HG02763 (cell line): ENCODE measurements around the gene ZMYND19.
A peak's percentile ranks its signal among the peaks of the same experiment; 100 is the strongest.
"Not testable (repeated sequence)": the region's sequence is repeated elsewhere in the genome, so short reads cannot be mapped to it uniquely, and the experiment has no call there.

Experiments
- ATAC-seq: cut with Tn5 transposase; IDR thresholded peaks from one replicate; pipeline ENCODE4 v1.9.1; 2021; ENCODE audit warnings: mild to moderate bottlenecking, moderate library complexity; ENCODE audit not compliant: unreplicated experiment

Gene ZMYND19

DNA sequence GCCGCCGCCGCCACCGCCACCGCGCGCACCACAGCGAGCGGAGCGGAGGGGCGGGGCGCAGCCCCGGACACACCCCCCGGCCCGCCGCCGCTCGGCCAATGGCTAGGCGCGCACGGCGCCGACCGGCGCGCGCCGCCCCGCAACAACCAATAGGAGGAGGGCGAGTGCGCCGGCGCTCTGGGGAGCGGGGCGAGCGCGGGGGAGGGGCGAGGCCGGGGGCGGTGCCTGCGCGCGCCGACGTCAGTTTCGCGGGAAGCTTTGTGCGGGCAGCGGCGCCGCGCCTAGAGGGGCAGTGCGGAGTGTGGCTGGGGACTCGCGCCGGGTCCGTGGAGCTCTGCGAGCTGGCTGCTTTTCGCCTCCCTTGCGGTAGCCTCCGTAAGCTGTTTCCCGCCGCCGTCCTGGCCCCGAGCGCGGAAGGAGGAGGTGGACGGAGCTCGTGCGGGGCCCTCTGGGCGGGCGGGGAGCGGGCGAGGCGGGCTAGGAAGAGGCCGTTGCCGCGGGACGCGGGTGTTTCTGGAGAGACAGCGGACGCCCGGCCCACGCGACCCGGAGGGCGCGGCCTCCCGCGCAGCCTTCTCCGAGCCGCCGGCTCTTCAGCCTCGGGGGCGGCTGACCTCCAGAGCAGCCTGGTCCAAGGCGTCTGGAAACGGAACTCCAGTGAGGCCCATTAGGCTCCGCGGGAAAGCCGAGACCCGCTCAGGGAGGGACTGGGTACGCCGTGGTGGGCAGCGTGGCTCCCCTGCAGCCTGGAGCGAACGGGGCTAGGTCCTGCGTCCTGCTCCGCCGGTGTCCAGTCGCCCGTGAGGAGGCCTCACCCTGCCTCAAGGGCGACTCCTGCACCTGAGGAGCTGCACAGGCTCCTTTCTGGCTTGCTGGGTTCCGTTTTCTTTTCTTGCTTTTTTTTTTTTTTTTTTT lies at the start of gene ZMYND19:
TSS of gene ZMYND19 (minus strand) at position 44 of the 915 bp plus-strand sequence. CDS start 249 bp downstream, outside the sequence.
- ATAC-seq, result peak; percentile 89

DNA sequence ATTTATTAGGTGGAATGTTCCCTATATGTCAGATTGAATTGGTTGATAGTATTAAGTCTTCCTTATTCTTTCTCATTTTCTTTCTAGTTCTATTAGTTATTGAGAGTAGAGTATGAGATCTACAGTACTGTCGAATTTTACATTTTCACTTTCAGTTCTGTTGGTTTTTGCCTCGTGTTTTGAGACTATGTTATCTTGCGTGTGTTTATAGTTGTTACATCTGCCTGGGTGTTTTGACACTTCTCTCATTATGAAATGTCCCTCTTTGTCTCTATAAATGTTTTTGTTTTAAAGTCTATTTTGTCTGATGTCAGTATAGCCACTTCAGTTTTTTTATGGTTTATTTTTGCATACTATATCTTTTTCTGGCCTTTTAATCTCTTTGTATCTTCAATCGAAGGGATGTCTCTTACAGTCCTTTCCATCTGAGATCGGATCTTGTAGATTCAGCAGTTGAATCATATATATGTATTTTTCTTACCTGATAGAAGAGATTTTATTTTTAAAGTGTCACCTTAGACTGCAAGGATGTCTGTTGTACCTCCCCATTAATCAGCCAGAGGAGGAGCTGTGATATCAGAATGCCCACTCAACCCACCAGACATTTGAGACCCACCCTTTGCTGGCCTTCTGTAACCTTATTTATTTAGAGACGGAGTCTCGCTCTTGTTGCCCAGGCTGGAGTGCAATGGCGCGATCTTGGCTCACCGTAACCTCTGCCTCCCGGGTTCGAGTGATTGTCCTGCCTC lies 49.2 kb upstream of the ZMYND19 start:
- ATAC-seq, result no peak

DNA sequence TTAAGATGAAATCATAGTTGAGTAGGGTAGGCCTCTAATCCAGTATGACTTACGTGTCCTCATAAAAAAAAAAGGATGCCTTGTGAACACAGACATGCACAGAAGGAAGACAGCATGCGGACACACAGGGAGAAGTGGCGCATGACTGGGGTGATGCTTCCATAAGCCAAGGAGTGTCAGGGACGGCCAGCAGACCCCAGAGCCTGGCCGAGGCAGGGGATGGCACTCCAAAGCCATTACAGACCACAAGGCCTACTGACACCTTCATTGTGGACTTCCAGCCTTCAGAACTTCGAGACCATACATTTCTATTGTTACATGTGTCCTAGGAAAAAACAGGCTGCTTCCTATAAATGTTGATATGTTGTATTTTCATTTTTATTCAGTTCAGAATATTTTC lies 48.4 kb upstream of the ZMYND19 start:
- no peak for ATAC-seq

DNA sequence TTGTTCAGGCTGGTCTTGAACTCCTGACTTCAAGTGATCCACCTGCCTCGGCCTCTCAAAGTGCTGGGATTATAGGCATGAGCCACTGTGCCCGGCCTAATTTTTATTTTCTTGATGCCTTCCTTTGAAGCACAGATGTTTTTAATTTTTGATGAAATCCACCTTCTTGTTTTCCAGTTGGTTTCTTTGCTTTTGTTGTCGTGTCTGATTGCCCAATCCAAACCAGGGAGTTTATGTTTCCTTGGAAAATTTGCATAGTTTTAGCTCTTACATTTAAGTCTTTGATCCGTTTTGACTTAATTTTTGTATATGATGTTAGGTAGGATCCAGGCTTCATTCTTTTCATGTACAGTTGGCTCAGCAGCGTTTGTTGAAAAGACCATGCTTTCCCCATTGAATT lies 43.7 kb upstream of the ZMYND19 start:
- no peak for ATAC-seq

DNA sequence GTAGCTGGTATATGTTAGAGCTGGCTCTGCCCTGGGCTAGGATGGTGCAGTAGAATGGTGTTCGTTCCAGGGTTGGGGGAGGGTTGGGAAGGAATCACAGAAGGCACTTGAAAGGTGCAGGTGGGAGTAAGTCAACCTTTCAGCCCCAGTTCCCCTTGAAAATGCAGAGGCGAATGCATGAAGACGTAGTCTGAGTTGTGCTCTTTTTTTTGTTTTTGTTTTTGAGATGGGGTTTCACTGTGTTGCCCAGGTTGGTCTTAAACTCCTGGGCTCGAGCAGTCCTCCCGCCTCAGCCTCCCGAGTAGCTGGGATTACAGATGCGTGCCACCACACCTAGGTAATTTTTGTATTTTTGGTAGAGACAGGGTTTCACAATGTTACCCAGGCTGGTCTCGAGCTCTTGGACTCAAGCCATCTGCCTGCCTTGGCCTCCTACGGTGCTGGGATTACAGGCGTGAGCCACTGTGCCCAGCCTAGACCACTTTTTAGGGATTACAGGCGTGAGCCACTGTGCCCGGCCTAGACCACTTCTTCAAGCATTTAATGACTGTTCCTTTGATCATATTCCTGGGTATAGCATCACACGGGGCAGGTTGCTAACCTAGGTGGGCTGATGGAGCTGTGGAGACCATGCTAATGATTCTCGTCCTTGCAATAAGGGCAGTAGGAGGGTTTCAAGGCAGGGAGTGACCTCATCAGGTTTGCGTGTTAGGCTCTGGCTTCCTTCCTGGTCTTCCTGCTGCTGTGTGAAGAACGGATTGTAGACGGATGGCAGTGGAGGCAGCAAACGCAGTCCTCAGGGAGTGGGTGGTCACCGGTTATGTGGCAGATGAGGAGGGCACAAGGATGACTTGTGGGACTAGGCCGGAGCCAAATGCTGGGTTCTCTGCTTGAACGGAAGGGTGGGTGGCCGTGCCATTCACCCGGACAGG lies 42.2 kb upstream of the ZMYND19 start:
- ATAC-seq, result no peak

DNA sequence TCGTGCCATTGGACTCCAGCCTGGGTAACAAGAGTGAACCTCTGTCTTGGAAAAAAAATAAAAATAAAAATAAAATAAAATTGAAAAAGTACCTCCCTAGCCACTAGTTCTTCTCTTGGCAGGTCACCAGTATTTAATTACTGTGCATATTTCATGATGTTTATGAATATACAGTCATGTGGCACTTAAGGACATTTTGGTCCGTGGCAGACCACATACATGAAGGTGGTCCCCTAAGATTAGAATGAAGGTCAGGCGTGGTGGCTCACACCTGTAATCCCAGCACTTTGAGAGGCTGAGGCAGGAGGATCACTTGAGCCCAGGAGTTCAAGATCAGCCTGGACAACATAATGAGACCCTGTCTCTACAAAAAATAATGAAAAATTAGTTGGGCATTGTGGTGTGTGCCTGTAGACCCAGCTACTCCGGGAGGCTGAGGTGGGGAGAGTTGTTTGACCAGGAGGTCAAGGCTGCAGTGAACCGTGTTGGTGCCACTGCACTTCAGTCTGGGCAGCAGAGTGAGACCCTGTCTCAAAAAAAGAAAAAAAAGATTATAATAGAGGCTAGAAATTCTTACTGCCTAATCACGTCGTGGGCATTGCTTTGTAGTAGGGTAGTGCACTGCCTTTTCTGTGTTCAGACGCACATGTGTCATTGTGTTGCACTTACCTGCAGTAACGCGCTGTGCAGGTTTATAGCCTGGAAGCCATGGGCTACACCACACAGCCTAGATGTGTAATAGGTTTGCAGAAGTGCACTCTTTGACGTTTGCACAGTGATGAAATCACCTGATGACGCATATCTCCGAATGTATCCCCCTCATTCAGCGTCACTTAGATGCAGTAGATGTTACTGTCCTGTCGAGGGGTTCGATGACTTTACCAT lies 41.3 kb upstream of the ZMYND19 start:
- no peak for ATAC-seq

DNA sequence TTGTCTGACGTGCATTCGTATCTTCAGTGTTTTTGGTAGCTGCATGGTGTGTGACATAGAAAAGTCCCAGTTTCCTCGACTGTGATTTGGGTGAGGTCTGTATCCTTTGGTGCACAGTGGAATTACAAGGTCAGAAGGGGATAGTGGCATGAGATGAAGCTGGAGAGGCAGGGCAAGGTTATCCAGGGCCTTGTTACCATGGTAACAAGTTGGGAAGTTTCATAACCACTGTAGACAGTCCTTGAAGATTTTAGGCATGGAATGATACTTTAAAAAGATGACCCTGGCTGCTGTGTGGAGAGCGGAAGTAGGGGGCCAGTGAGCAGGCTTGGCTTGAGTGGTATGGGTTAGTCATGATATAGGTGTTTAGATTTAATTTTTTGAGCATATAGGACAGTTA lies 40.4 kb upstream of the ZMYND19 start:
- no peak for ATAC-seq

DNA sequence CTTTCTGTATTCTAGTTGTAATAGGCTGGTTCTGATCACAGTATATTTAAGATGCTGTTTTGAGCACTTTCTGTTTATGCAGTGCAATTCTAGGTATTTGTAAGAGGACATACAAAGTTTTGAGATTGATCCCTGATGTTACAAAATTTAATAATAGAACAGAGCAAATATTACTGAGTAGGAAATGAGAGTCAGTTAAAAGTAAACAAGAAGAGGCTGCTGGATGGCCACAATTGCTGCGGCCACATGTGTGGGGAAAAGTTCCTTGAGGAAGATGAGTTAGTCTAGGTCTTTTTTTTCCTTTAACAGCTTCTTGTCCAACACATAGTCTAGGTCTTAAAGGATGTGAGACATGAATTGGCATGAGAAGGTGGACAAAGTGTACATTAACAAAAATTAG lies 39.8 kb upstream of the ZMYND19 start:
- ATAC-seq, result no peak

DNA sequence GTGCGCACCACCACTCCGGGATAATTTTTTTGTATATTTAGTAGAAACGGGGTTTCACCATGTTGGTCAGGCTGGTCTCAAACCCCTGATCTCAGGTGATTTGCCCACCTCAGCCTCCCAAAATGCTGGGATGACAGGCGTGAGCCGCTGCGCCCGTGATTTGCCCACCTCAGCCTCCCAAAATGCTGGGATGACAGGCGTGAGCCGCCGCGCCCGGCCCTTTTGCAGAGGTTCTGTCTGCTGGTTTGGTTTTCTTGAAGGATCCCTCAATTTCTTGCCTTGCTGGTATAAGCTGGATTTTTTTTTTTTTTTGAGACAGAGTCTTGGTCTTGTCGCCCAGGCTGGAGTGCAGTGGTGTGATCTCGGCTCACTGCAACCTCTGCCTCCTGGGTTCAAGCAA lies 37.1 kb upstream of the ZMYND19 start:
- not testable (repeated sequence) for ATAC-seq

DNA sequence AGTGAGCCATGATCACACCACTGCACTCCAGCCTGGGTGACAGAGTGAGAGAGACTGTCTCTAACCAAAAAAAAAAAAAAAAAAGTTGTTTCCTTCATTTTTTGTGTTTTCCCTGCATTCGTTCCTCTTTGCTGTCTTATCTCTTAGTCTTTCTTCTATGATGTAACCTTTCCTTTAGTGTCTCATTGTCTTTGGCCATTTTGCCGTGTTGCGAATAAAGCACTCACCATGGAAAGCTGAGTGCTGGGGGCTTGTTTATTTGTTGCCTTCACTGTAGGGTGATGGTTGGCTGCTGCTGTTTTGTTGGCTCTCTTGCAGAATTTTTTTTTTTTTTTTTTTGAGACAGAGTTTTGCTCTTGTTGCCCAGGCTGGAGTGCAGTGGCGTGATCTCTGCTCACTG lies 36.2 kb upstream of the ZMYND19 start:
- ATAC-seq, result no peak

DNA sequence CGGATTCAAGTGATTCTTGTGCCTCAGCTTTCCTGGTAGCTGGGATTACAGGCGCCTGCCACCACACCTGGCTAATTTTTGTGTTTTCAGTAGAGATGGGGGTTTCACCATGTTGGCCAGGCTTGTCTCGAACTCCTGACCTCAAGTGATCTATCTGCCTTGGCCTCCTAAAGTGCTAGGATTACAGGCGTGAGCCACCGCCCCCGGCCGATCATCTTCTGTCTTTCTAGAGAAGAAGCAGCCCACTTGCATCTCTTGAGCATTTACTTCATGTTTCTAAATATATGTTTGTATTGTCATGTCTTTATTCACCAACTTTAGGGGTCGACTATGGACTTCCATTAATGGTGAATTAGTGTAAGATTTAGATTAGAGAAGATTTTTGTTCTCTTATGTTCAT lies 31.9 kb upstream of the ZMYND19 start:
- not testable (repeated sequence) for ATAC-seq

DNA sequence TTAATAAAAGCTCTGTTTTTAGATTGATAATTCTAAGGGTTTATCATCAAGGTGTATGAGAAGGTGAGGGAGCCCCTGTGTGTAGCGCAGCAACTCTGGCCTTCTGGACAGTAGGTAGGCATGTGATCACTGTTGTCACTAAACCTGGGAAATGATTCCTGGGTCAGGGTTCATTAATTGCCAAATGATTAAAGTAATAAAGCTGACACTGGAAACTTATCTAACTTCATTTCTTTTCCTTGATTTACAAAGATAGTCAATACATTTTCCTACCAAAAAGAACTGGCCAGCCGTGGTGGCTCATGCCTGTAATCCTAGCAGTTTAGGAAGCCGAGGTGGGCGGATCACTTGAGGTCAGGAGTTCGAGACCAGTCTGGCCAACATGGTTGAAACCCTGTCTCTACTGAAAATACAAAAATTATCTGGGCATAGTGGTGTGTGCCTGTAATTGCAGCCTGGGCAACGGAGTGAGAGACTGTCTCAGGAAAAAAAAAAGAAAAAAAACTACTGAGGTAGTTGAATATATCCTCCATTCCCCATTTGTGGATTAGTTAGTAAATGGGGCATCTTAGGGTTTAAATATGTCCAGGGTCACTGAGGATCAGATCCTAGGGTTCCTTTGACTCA lies 30.9 kb upstream of the ZMYND19 start:
- ATAC-seq, result no peak

DNA sequence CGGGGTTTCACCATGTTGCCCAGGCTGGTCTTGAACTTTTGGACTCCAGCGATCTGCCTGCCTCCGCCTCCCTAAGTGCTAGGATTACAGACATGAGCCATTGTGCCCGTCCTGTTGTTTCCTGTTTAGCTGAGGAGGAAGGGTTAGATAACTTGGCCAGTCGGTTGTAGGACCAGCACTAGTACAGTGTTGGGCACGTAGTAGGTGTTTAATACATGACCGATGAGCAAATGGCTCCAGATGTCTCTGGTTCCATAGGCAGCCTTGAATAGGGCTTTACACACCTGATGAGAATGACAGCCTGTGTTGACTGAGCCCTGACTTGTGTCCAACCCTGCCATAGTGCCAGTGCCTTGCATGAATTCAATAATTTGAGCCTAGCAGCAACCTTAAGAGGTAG lies 30.3 kb upstream of the ZMYND19 start:
- ATAC-seq, result no peak

DNA sequence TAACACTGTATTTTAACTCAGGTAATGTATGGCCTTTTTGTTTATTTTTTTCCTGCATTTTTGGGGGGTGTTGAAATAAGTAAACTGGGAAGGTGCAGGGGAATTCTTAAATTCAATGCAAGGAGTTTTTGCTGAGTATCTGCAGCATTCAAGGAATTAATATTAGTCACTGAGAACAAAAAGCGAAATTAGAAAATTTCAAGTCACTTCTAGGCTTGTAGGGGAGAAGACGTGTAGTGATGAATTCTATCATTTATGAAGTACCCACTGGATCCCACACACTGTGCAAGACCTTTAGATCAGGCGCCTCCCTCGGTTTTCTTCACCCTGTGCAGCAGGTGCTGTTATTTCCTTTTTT lies 29.7 kb upstream of the ZMYND19 start:
- no peak for ATAC-seq

DNA sequence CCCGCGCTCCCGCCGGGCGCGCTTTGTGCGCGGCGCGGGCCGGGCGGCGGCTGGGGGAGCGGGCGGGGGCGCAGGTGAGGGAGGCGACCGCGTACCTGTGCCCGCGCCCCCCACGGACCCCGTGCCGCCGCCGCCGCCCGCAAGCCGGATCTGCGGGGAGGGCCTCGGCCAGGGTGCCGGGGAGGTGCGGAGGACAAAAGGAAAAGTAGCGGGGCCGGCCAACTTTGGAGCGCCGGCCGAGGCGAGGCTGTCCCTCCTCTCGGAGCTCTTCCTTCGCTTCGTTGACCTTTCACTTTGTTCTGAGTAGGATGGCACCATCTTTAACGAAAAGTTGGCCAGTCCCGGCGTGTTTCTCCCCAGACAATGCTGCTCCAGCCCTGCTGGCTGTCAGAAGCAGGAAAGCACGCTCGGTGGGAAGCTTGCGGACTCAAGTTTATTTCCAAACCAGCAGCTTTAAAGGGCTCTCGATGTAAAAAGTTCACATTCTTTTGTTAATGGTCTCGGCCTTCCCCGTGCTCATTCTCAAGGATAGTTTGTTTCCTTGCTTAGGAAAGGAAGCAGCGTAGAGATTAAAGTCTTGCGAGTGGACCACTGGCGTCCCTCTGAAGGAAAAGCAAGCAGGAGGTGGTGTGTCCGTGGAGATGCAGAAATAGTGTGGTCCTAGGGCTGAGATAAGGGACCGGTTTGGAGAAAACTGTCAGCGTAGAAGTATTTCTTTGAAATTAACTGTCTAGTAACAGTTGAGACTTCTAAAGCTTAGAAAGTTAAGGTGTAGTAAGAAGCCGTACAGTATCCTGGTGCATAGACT lies 29.1 kb upstream of the ZMYND19 start:
- ATAC-seq, result peak; percentile 9

DNA sequence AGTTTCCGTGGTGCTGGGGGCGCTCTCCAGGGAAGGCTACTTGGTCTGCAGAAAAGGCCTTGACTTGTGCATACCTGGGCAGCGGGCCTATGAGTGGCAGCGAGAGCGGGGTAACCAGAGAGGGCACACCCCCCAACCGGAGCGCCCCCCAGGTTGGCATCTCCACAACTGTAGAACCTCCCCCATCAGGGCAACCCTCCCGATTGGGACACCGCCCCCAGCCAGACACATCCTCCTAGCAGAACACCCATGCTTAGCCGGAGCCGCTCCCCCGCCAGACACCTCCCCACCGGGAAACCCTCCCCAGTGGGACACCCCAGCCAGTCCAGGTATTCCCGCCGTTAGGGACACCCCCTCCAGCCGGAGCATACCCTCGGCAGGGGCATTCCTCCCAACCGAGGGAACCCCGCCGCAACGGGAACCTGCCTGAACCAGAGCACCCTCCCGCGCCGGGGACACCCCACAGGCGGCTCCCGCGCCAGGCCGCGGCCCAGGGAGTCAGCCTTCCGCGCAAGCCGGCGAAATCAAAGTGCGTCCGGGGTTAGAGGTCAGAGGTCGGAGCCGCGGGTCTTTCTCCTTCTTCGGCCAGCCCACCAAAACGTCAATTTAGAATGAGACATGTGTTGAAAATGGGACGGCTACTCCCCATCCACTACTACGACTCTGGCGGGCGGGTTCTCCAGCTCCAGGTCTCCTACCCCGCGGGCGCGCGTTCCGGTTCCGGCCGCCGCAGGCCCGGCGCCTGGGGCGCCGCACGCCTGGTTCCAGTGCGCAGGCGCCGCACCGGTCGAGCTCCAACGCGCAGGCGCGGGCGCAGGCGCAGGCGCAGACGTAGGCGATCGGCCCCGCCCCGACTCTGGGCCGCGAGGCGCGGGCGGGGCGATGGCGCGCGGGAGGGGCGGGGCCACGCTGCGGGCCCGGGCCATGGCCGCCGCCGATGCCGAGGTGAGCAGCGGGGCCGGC lies 28.1 kb upstream of the ZMYND19 start, which contains the start of gene EHMT1:
TSS of gene EHMT1 (plus strand) at position 901 of the 963 bp plus-strand sequence. CDS start at position 925, 24 bp downstream.
- ATAC-seq, result peak; percentile 76

DNA sequence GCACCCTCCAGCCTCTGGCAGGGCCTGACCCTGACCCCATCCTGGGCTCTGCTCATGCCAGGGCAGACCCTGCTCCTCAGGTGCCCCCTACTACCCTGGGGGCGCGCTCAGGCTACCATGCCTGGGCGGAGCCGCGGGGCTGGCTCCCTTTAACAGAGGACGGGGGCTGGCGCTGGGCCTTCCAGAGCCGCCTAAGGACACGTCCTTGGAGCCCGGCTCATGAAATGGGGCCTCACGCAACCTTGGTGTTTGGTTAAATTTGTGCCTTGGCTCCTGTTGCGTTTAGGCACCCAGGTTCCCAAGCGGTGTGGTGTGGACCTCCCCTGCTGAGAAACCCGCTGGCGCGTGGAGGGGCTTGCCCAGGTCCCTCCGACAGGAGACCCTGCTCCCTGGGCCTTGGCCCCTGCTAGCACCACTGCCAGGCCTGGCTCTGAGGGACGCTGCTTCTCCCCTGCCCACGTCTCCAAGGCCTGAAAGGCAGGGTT lies 25.1 kb upstream of the ZMYND19 start:
- ATAC-seq, result no peak
